ENCODE results near the gene PABPN1. TPM values are rescaled to one million over a fixed set of nuclear protein-coding genes. Genes with fewer than 3 reads are reported as not detected.

PABPN1 gene
- total and polyA plus RNA-seq, 2 of the 13 experiments (the other 11 are each of a cell fraction or from before 2014, with no cell fraction given): 233 to 524 TPM

GRCh38 chr14:23306412-23307145 is 14.7 kb upstream of the PABPN1 start, which contains the start of gene BCL2L2 (continued):
- TF ChIP-seq ZBED4 (CRISPR knock-in tag; IDR thresholded peaks at IDR 0.05; ENCODE audit: borderline replicate concordance) (peak; percentile 94), TRAFD1 (CRISPR knock-in tag; IDR thresholded peaks at IDR 0.05; ENCODE audit: borderline replicate concordance) (peak; percentile 16; the same call in 1 of the 2 replicates), JARID2 (CRISPR knock-in tag; IDR thresholded peaks at IDR 0.05; ENCODE audit: insufficient replicate concordance) (peak; percentile 96), IKZF4 (CRISPR knock-in tag; IDR thresholded peaks at IDR 0.05; ENCODE audit: borderline replicate concordance, low read depth, not compliant biosample characterization) (peak; percentile 96), PLSCR1 (CRISPR knock-in tag; IDR thresholded peaks at IDR 0.05; ENCODE audit: borderline replicate concordance) (no peak), ZNF879 (CRISPR knock-in tag; IDR thresholded peaks at IDR 0.05) (no peak), KAT8 (CRISPR knock-in tag; IDR thresholded peaks at IDR 0.05) (peak; percentile 99), KDM2A (CRISPR knock-in tag; IDR thresholded peaks at IDR 0.05; ENCODE audit: borderline replicate concordance, low read depth) (peak; percentile 91), RBFOX2 (IDR thresholded peaks at IDR 0.05; ENCODE audit: low read depth, low read length) (peak; percentile 95), ZFYVE20 (CRISPR knock-in tag; IDR thresholded peaks at IDR 0.05; ENCODE audit: borderline replicate concordance, low read depth) (no peak), ZNF564 (CRISPR knock-in tag; IDR thresholded peaks at IDR 0.05) (no peak), TIGD3 (CRISPR knock-in tag; IDR thresholded peaks at IDR 0.05; ENCODE audit: borderline replicate concordance) (no peak), ZBTB7B (CRISPR knock-in tag; IDR thresholded peaks at IDR 0.05) (peak; percentile 89), KLF6 (CRISPR knock-in tag; IDR thresholded peaks at IDR 0.05) (no peak; the same call in 1 of the 2 replicates), ZNF333 (CRISPR knock-in tag; IDR thresholded peaks at IDR 0.05; ENCODE audit: borderline replicate concordance) (peak; percentile 63; the same call in 1 of the 2 replicates), FOXC1 (CRISPR knock-in tag; IDR thresholded peaks at IDR 0.05; ENCODE audit: borderline replicate concordance) (no peak), DNMT1 (CRISPR knock-in tag; IDR thresholded peaks at IDR 0.05) (peak; percentile 98), LBX2 (CRISPR knock-in tag; IDR thresholded peaks at IDR 0.05; ENCODE audit: borderline replicate concordance) (no peak; the same call in 1 of the 2 replicates), SOX6 (IDR thresholded peaks at IDR 0.05) (no peak), SOX6 (CRISPR knock-in tag; IDR thresholded peaks at IDR 0.05) (peak; percentile 86)
